WTC11 (cell line): Measurements from ENCODE around the gene IL2RA. TPM values are rescaled to one million over a fixed set of nuclear protein-coding genes. Genes with fewer than 3 reads are reported as not detected.

Experiments
- ATAC-seq: fragments of 200-7000 bp; cut with Tn5 transposase; 2 replicates; pipeline ENCODE4 v1.10.0; 2021; ENCODE audit warnings: mild to moderate bottlenecking, moderate library complexity
- CTCF ChIA-PET: fragments of 300-600 bp; sonication (Branson Sonifier 250); formaldehyde crosslinking; loops from one replicate; lab custom pipeline; 2021; ENCODE audit warnings: antibody characterized with exemption; lab: Charles Lee
- POLR2A ChIA-PET: fragments of 350-600 bp; sonication (Branson Sonifier 250); formaldehyde crosslinking; loops from one replicate; lab custom pipeline; 2021; ENCODE audit warnings: antibody characterized with exemption; lab: Charles Lee
- DNase-seq: peaks from one replicate; pipeline ENCODE4 v3.0.0; 2021; ENCODE audit warnings: low spot score
- H3K27ac Mint-ChIP-seq: 2 replicates; pipeline ENCODE4 v1.8.0; 2021; ENCODE audit warnings: mixed read lengths
- H3K27me3 Mint-ChIP-seq: 2 replicates; pipeline ENCODE4 v1.8.0; 2021; ENCODE audit warnings: low read depth, mild to moderate bottlenecking, moderate library complexity, mixed read lengths
- H3K36me3 Mint-ChIP-seq: 2 replicates; pipeline ENCODE4 v1.8.0; 2021; ENCODE audit warnings: mixed read lengths
- H3K4me1 Mint-ChIP-seq: 2 replicates; pipeline ENCODE4 v1.8.0; 2022; ENCODE audit warnings: mixed read lengths
- H3K4me3 Mint-ChIP-seq: 2 replicates; pipeline ENCODE4 v1.8.0; 2021; ENCODE audit warnings: mild to moderate bottlenecking, moderate library complexity, mixed read lengths
- H3K9me3 Mint-ChIP-seq: 2 replicates; pipeline ENCODE4 v1.8.0; 2021; ENCODE audit warnings: mixed read lengths
- ARID4B ChIP-seq: sonication (generic); formaldehyde crosslinking; IDR thresholded peaks from 2 replicates; pipeline ENCODE4 v1.8.0; 2023; ENCODE audit warnings: missing genetic modification reagents, mild to moderate bottlenecking, borderline replicate concordance
- ELF4 ChIP-seq: sonication (generic); formaldehyde crosslinking; IDR thresholded peaks from 2 replicates; pipeline ENCODE4 v1.8.1; 2022; ENCODE audit warnings: low read depth, mild to moderate bottlenecking, moderate library complexity, missing genetic modification reagents
- EMX1 ChIP-seq: fragments of 250-450 bp; sonication (Bioruptor Pico); IDR thresholded peaks from 2 replicates; pipeline ENCODE4 v1.8.0; 2021; ENCODE audit warnings: mild to moderate bottlenecking
- GABPB1 ChIP-seq: sonication (generic); formaldehyde crosslinking; IDR thresholded peaks from 2 replicates; pipeline ENCODE4 v1.8.1; 2023; ENCODE audit warnings: mild to moderate bottlenecking, missing genetic modification reagents
- GRHL2 ChIP-seq: fragments of 250-450 bp; sonication (Bioruptor Pico); IDR thresholded peaks from 2 replicates; pipeline ENCODE4 v1.8.0; 2022; ENCODE audit warnings: mild to moderate bottlenecking, moderate library complexity; ENCODE audit not compliant: insufficient replicate concordance, severe bottlenecking
- MLX ChIP-seq: sonication (generic); formaldehyde crosslinking; IDR thresholded peaks from 2 replicates; pipeline ENCODE4 v1.8.1; 2023; ENCODE audit warnings: mild to moderate bottlenecking, missing genetic modification reagents, moderate library complexity
- NFYB ChIP-seq: sonication (generic); formaldehyde crosslinking; conservative IDR thresholded peaks from 2 replicates; pipeline ENCODE4 v1.8.0; 2022; ENCODE audit warnings: low read depth, missing genetic modification reagents
- NR2C2 ChIP-seq: sonication (generic); formaldehyde crosslinking; IDR thresholded peaks from 2 replicates; pipeline ENCODE4 v1.8.0; 2022; ENCODE audit warnings: mild to moderate bottlenecking, missing genetic modification reagents
- OVOL2 ChIP-seq: fragments of 250-450 bp; sonication (Bioruptor Pico); IDR thresholded peaks from 2 replicates; pipeline ENCODE4 v1.9.0; 2021; ENCODE audit warnings: mild to moderate bottlenecking, borderline replicate concordance
- PRRX2 ChIP-seq: fragments of 250-450 bp; sonication (Bioruptor Pico); IDR thresholded peaks from 2 replicates; pipeline ENCODE4 v1.8.0; 2021; ENCODE audit warnings: mild to moderate bottlenecking
- RELA ChIP-seq: sonication (generic); formaldehyde crosslinking; IDR thresholded peaks from 2 replicates; pipeline ENCODE4 v1.8.1; 2022; ENCODE audit warnings: missing genetic modification reagents, mild to moderate bottlenecking, borderline replicate concordance
- SMAD4 ChIP-seq: sonication (generic); formaldehyde crosslinking; IDR thresholded peaks from 2 replicates; pipeline ENCODE4 v1.8.0; 2022; ENCODE audit warnings: mild to moderate bottlenecking, missing genetic modification reagents
- SOX15 ChIP-seq: fragments of 250-450 bp; sonication (Bioruptor Pico); IDR thresholded peaks from 2 replicates; pipeline ENCODE4 v1.9.0; 2021; ENCODE audit warnings: mild to moderate bottlenecking
- TP53 ChIP-seq: sonication (generic); formaldehyde crosslinking; IDR thresholded peaks from 2 replicates; pipeline ENCODE4 v1.8.1; 2023; ENCODE audit warnings: mild to moderate bottlenecking, missing genetic modification reagents
- USF2 ChIP-seq: sonication (generic); formaldehyde crosslinking; IDR thresholded peaks from 2 replicates; pipeline ENCODE4 v1.8.1; 2023; ENCODE audit warnings: mild to moderate bottlenecking, missing genetic modification reagents, moderate library complexity
- ZNF121 ChIP-seq: sonication (generic); formaldehyde crosslinking; IDR thresholded peaks from 2 replicates; pipeline ENCODE4 v1.8.0; 2023; ENCODE audit warnings: missing genetic modification reagents
- ZNF425 ChIP-seq: fragments of 250-450 bp; sonication (Bioruptor Pico); conservative IDR thresholded peaks from 2 replicates; pipeline ENCODE4 v1.9.0; 2021; ENCODE audit warnings: mild to moderate bottlenecking
- ZNF532 ChIP-seq: fragments of 250-450 bp; sonication (Bioruptor Pico); IDR thresholded peaks from 2 replicates; pipeline ENCODE4 v1.9.0; 2021; ENCODE audit warnings: mild to moderate bottlenecking, borderline replicate concordance
- total RNA-seq: library from RNA; stranded (reverse); gene quantifications from 3 replicates; pipeline ENCODE4 v1.2.3, GENCODE V29; 2021

IL2RA gene
- total RNA-seq, 1 experiment from 2014 or later = 0.31 TPM

GRCh38 chr10:6047847-6048246, 14.3 kb downstream of the IL2RA start:
- H3K27me3 Mint-ChIP-seq = no peaks in the 10 kb centered on the region
- DNase-seq (no peak), ATAC-seq (no peak)
- CTCF ChIA-PET = no interaction called here
- no peaks in the 10 kb centered on the region for H3K9me3 Mint-ChIP-seq
- POLR2A ChIA-PET = no interaction called here
- peaks cover 7% of the 10 kb centered on the region for H3K4me1 Mint-ChIP-seq
- H3K36me3 Mint-ChIP-seq = no peaks in the 10 kb centered on the region
- TF ChIP-seq ZNF532 (CRISPR knock-in tag) = no peak
- TF ChIP-seq, all 79 proteins: peak for 0
- H3K27ac Mint-ChIP-seq = no peak overlapping the region
- no peak overlapping the region for H3K4me3 Mint-ChIP-seq

GRCh38 chr10:6046773-6047611, 15.2 kb downstream of the IL2RA start:
- Mint-ChIP-seq H3K4me3 (no peak overlapping the region), H3K27me3 (no peaks in the 10 kb centered on the region), H3K27ac (no peak overlapping the region), H3K9me3 (no peaks in the 10 kb centered on the region), H3K4me1 (peaks cover 7% of the 10 kb centered on the region), H3K36me3 (no peaks in the 10 kb centered on the region)
- ChIA-PET CTCF (no interaction called here), POLR2A (no interaction called here)
- TF ChIP-seq ARID4B (CRISPR knock-in tag) (no peak), NR2C2 (no peak), PRRX2 (no peak), NFYB (CRISPR knock-in tag) (no peak), ZNF425 (no peak), EMX1 (CRISPR knock-in tag) (no peak)
- ATAC-seq (no peak), DNase-seq (no peak)

GRCh38 chr10:6045878-6046772, 16.0 kb downstream of the IL2RA start:
- ChIA-PET POLR2A (no interaction called here), CTCF (no interaction called here)
- Mint-ChIP-seq H3K36me3 (no peaks in the 10 kb centered on the region), H3K27me3 (no peaks in the 10 kb centered on the region), H3K4me3 (no peak overlapping the region), H3K9me3 (no peaks in the 10 kb centered on the region), H3K27ac (no peak overlapping the region), H3K4me1 (peaks cover 6% of the 10 kb centered on the region)
- DNase-seq = no peak
- ATAC-seq = no peak
- TF ChIP-seq RELA (CRISPR knock-in tag) (no peak), MLX (CRISPR knock-in tag) (no peak), SMAD4 (no peak), USF2 (CRISPR knock-in tag) (no peak), GABPB1 (CRISPR knock-in tag) (no peak), TP53 (CRISPR knock-in tag) (no peak), ZNF121 (CRISPR knock-in tag) (no peak), SOX15 (CRISPR knock-in tag) (no peak), GRHL2 (CRISPR knock-in tag) (no peak), ELF4 (CRISPR knock-in tag) (no peak), OVOL2 (no peak)
